Muscle of leg (tissue), 11 donors: ENCODE measurements around the gene ST8SIA4. TPM values are rescaled to one million over a fixed set of nuclear protein-coding genes. Genes with fewer than 3 reads are reported as not detected.
A peak's percentile ranks its signal among the peaks of the same experiment; 100 is the strongest.
"Not testable (repeated sequence)": the region's sequence is repeated elsewhere in the genome, so short reads cannot be mapped to it uniquely, and the experiment has no call there.

Experiments used
- DNase-seq: peaks from one replicate; pipeline ENCODE4 v3.0.0; 2013
- H3K27ac ChIP-seq: one replicate; pipeline ENCODE4 v1.5.1; 2013; ENCODE audit warnings: mild to moderate bottlenecking, low read length, control low read depth
- H3K27me3 ChIP-seq: one replicate; pipeline ENCODE4 v1.6.1; 2013; ENCODE audit warnings: low read length; ENCODE audit not compliant: control insufficient read depth, insufficient read depth
- H3K36me3 ChIP-seq: one replicate; pipeline ENCODE4 v1.6.1; 2013; ENCODE audit warnings: low read length; ENCODE audit not compliant: control insufficient read depth, insufficient read depth
- H3K4me1 ChIP-seq: one replicate; pipeline ENCODE4 v1.6.1; 2013; ENCODE audit warnings: low read length; ENCODE audit not compliant: control insufficient read depth, insufficient read depth
- H3K4me3 ChIP-seq: one replicate; pipeline ENCODE4 v1.5.1; 2013; ENCODE audit warnings: low read length, control low read depth
- H3K9me3 ChIP-seq: replicated peaks from 2 replicates; pipeline ENCODE4 v1.6.1; 2013; ENCODE audit warnings: low read depth, low read length; ENCODE audit not compliant: control insufficient read depth
- WGBS: methylation state at CpG from one replicate; pipeline ENCODE4 v1.1.5; 2013; ENCODE audit warnings: missing lambda C conversion rate; ENCODE audit not compliant: insufficient coverage; 5-methylcytosine and 5-hydroxymethylcytosine counted together
- polyA plus RNA-seq, 8 donors: library from polyadenylated mRNA; unstranded; fragments of 120-200 nt; gene quantifications; one replicate each; pipeline versions ENCODE4 v1.2.1 to v1.2.3, GENCODE V29; 2013; ENCODE audit warnings: inconsistent platforms in 1 of 8, low replicate concordance in 1 of 8; ENCODE audit not compliant: insufficient read length in 8 of 8, insufficient read depth in 1 of 8
- total RNA-seq: library from RNA; stranded (reverse); fragments of 120-200 nt; gene quantifications from one replicate; pipeline ENCODE4 v1.2.4, GENCODE V29; 2013

ST8SIA4 gene
- total and polyA plus RNA-seq, 9 donors, result 4.5 to 9.3 (median 6.0) TPM

GRCh38 chr5:100789694-100790093, 113.4 kb downstream of the ST8SIA4 start:
- no peak overlapping the region for H3K4me3 ChIP-seq
- no peak overlapping the region for H3K27ac ChIP-seq
- 60% methylated on average over 1 of the region's 5 CpGs for WGBS
- no peaks in the 10 kb centered on the region for H3K36me3 ChIP-seq
- H3K9me3 ChIP-seq, result peaks cover 11% of the 10 kb centered on the region
- H3K4me1 ChIP-seq, result no peaks in the 10 kb centered on the region
- H3K27me3 ChIP-seq, result no peaks in the 10 kb centered on the region
- no peak for DNase-seq

- H3K4me3 ChIP-seq, result no peak overlapping the region
- H3K36me3 ChIP-seq, result no peaks in the 10 kb centered on the region
- H3K4me1 ChIP-seq, result no peaks in the 10 kb centered on the region
- no CpG with 5 or more reads among the region's 2 CpGs for WGBS
- H3K27me3 ChIP-seq, result no peaks in the 10 kb centered on the region
- H3K9me3 ChIP-seq, result no peaks in the 10 kb centered on the region
- H3K27ac ChIP-seq, result no peak overlapping the region
- DNase-seq, result no peak
Measured at GRCh38 chr5:100788417-100788816, 114.7 kb downstream of the ST8SIA4 start.

GRCh38 chr5:100787648-100788047, 115.4 kb downstream of the ST8SIA4 start:
- no peaks in the 10 kb centered on the region for H3K4me1 ChIP-seq
- peak; percentile 45 for DNase-seq
- no peaks in the 10 kb centered on the region for H3K36me3 ChIP-seq
- no CpG with 5 or more reads among the region's 2 CpGs for WGBS
- H3K9me3 ChIP-seq, result no peaks in the 10 kb centered on the region
- no peak overlapping the region for H3K4me3 ChIP-seq
- no peaks in the 10 kb centered on the region for H3K27me3 ChIP-seq
- no peak overlapping the region for H3K27ac ChIP-seq

GRCh38 chr5:100785536-100785935, 117.5 kb downstream of the ST8SIA4 start:
- 90% methylated on average over 7 of the region's 19 CpGs for WGBS
- H3K36me3 ChIP-seq, H3K27me3 ChIP-seq, H3K27ac ChIP-seq, DNase-seq, H3K4me3 ChIP-seq, H3K4me1 ChIP-seq, H3K9me3 ChIP-seq: not testable (repeated sequence)

- peaks cover 2% of the 10 kb centered on the region for H3K4me1 ChIP-seq
- H3K36me3 ChIP-seq, result no peaks in the 10 kb centered on the region
- WGBS, result no CpG with 5 or more reads among the region's 4 CpGs
- no peaks in the 10 kb centered on the region for H3K27me3 ChIP-seq
- peak overlapping the region; percentile 56 for H3K27ac ChIP-seq
- no peak overlapping the region for H3K4me3 ChIP-seq
- DNase-seq, result peak; percentile 27
- H3K9me3 ChIP-seq, result no peaks in the 10 kb centered on the region
Measured at GRCh38 chr5:100780376-100780870, 122.7 kb downstream of the ST8SIA4 start.

- Histone ChIP-seq H3K9me3 (no peaks in the 10 kb centered on the region), H3K27ac (peak overlapping the region; percentile 56)
Measured at GRCh38 chr5:100779669-100780375, 123.3 kb downstream of the ST8SIA4 start.

GRCh38 chr5:100777680-100778300, 125.3 kb downstream of the ST8SIA4 start:
- DNase-seq, result peak; percentile 88
- Histone ChIP-seq H3K36me3 (no peaks in the 10 kb centered on the region), H3K27me3 (no peaks in the 10 kb centered on the region), H3K27ac (peak overlapping the region; percentile 37), H3K9me3 (no peaks in the 10 kb centered on the region), H3K4me3 (no peak overlapping the region), H3K4me1 (peaks cover 2% of the 10 kb centered on the region)
- 17% methylated on average over 3 of the region's 4 CpGs for WGBS

More at GRCh38 chr5:100779669-100780375, 123.3 kb downstream of the ST8SIA4 start:
- Histone ChIP-seq H3K4me3 (no peak overlapping the region), H3K27me3 (no peaks in the 10 kb centered on the region), H3K36me3 (no peaks in the 10 kb centered on the region), H3K4me1 (peaks cover 2% of the 10 kb centered on the region)
- peak; percentile 67 for DNase-seq
- no CpG with 5 or more reads among the region's 7 CpGs for WGBS

- Histone ChIP-seq H3K4me3 (no peak overlapping the region), H3K27ac (no peak overlapping the region), H3K27me3 (no peaks in the 10 kb centered on the region), H3K4me1 (peaks cover 2% of the 10 kb centered on the region), H3K36me3 (no peaks in the 10 kb centered on the region), H3K9me3 (no peaks in the 10 kb centered on the region)
- DNase-seq, result no peak
- WGBS, result 100% methylated on average over 2 of the region's 5 CpGs
Measured at GRCh38 chr5:100775533-100775855, 127.6 kb downstream of the ST8SIA4 start.

- no peaks in the 10 kb centered on the region for H3K9me3 ChIP-seq
- no peaks in the 10 kb centered on the region for H3K4me1 ChIP-seq
- 80% methylated on average over 2 of the region's 2 CpGs for WGBS
- no peaks in the 10 kb centered on the region for H3K27me3 ChIP-seq
- H3K36me3 ChIP-seq, result no peaks in the 10 kb centered on the region
- DNase-seq, result no peak
- H3K4me3 ChIP-seq, result no peak overlapping the region
- H3K27ac ChIP-seq, result no peak overlapping the region
Measured at GRCh38 chr5:100772548-100772947, 130.5 kb downstream of the ST8SIA4 start.

- Histone ChIP-seq H3K4me3 (no peak overlapping the region), H3K9me3 (no peaks in the 10 kb centered on the region), H3K27ac (no peak overlapping the region), H3K27me3 (no peaks in the 10 kb centered on the region), H3K36me3 (no peaks in the 10 kb centered on the region), H3K4me1 (no peaks in the 10 kb centered on the region)
- 42% methylated on average over 2 of the region's 3 CpGs for WGBS
- DNase-seq, result no peak
Measured at GRCh38 chr5:100772006-100772405, 131.1 kb downstream of the ST8SIA4 start.
